ENCODE measurements around the gene HHLA2.
"Not testable (repeated sequence)": the region's sequence is repeated elsewhere in the genome, so short reads cannot be mapped to it uniquely, and the experiment has no call there.

HHLA2 gene

GRCh38 chr3:108271626-108272025 lies 24.7 kb upstream of the HHLA2 start:
- Histone ChIP-seq H3K9me3 (ENCODE audit: severe bottlenecking) (no peaks in the 10 kb centered on the region), H3K27me3 (ENCODE audit: insufficient read depth, low read depth, severe bottlenecking) (no peaks in the 10 kb centered on the region)
- TF ChIP-seq, protein P1, sequence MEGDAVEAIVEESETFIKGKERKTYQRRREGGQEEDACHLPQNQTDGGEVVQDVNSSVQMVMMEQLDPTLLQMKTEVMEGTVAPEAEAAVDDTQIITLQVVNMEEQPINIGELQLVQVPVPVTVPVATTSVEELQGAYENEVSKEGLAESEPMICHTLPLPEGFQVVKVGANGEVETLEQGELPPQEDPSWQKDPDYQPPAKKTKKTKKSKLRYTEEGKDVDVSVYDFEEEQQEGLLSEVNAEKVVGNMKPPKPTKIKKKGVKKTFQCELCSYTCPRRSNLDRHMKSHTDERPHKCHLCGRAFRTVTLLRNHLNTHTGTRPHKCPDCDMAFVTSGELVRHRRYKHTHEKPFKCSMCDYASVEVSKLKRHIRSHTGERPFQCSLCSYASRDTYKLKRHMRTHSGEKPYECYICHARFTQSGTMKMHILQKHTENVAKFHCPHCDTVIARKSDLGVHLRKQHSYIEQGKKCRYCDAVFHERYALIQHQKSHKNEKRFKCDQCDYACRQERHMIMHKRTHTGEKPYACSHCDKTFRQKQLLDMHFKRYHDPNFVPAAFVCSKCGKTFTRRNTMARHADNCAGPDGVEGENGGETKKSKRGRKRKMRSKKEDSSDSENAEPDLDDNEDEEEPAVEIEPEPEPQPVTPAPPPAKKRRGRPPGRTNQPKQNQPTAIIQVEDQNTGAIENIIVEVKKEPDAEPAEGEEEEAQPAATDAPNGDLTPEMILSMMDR (IDR thresholded peaks at IDR 0.05; ENCODE audit: low read depth, low read length), result no peak

DNA sequence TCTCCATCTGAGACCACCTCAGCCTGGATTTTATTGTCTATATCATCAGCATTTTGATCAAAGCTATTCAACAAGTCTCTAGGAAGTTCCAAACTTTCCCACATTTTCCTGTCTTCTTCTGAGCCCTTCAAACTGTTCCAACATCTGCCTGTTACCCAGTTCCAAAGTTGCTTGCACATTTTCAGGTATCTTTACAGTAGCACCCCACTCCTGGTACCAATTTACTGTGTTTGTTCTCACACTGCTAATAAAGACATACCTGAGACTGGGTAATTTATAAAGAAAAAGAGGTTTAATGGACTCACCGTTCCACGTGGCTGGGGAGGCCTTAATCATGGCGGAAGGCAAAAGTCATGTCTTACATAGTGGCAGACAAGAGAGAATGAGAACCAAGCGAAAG lies 17.3 kb upstream of the HHLA2 start:
- not testable (repeated sequence) for H3K27ac ChIP-seq; H3K4me3 ChIP-seq (ENCODE audit: low read depth, low read length); DNase-seq; H3K27me3 ChIP-seq (ENCODE audit: insufficient read depth, low read depth, severe bottlenecking); H3K36me3 ChIP-seq
- H3K9me3 ChIP-seq (ENCODE audit: severe bottlenecking), result peaks cover 14% of the 10 kb centered on the region

More at GRCh38 chr3:108271626-108272025, 24.7 kb upstream of the HHLA2 start:
- DNase-seq, result no peak
- H3K27ac ChIP-seq, result no peak overlapping the region
- no peak overlapping the region for H3K4me3 ChIP-seq (ENCODE audit: low read depth, low read length)
- H3K36me3 ChIP-seq, result no peaks in the 10 kb centered on the region

GRCh38 chr3:108280476-108280875 lies 15.9 kb upstream of the HHLA2 start:
- Histone ChIP-seq H3K27ac (no peak overlapping the region), H3K9me3 (ENCODE audit: severe bottlenecking) (peaks cover 14% of the 10 kb centered on the region), H3K36me3 (no peaks in the 10 kb centered on the region), H3K4me3 (ENCODE audit: low read depth, low read length) (no peak overlapping the region), H3K27me3 (ENCODE audit: insufficient read depth, low read depth, severe bottlenecking) (no peaks in the 10 kb centered on the region)
- no peak for DNase-seq
- TF ChIP-seq, protein P1 (IDR thresholded peaks at IDR 0.05; ENCODE audit: low read depth, low read length), result no peak

DNA sequence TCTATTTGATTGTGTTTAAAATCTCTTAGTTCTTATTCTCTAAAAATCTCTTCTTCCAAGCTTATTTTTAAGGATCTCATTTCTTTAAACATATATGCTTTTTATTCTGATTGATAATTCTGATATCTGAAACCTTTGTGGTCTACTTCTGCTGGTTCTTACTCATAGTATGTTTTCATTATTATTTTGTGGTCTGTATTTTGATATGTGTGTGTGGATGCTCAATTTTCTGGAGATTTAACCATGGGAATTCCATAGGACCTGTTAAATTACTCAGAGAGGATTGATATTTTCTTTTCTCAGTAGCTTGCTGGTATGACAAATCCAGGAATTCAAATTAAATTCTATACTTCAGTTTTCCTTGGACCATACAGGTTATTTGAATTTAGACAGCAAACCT lies 14.7 kb upstream of the HHLA2 start:
- TF ChIP-seq, protein P1 (IDR thresholded peaks at IDR 0.05; ENCODE audit: low read depth, low read length), result no peak
- Histone ChIP-seq H3K27me3 (ENCODE audit: insufficient read depth, low read depth, severe bottlenecking) (no peaks in the 10 kb centered on the region), H3K36me3 (no peaks in the 10 kb centered on the region), H3K4me3 (ENCODE audit: low read depth, low read length) (no peak overlapping the region), H3K27ac (no peak overlapping the region), H3K9me3 (ENCODE audit: severe bottlenecking) (peaks cover 16% of the 10 kb centered on the region)
- DNase-seq, result no peak

DNA sequence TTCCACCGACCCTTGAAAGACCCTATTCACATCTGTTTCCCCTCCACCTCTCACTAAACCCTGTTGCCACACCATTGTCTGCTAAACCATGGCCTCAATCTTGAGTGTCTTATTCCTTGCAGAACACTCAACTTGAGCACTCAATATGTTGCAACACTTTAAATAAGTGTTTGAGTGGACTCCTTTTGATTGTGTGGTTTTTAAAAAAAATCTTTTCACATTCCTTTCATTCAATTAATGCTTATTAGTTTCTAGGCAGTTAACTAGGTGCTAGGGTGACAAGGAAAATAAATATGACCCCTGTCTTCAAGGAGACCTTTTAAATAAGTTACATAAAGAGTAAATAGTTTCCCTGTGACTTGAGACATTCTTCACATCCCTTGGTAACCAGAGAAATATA lies 13.3 kb upstream of the HHLA2 start:
- no peaks in the 10 kb centered on the region for H3K36me3 ChIP-seq
- H3K9me3 ChIP-seq (ENCODE audit: severe bottlenecking), result peaks cover 16% of the 10 kb centered on the region
- TF ChIP-seq, protein P1 (IDR thresholded peaks at IDR 0.05; ENCODE audit: low read depth, low read length), result no peak
- no peak overlapping the region for H3K4me3 ChIP-seq (ENCODE audit: low read depth, low read length)
- no peaks in the 10 kb centered on the region for H3K27me3 ChIP-seq (ENCODE audit: insufficient read depth, low read depth, severe bottlenecking)
- H3K27ac ChIP-seq, result no peak overlapping the region
- no peak for DNase-seq

- no peak overlapping the region for H3K27ac ChIP-seq
- no peak for DNase-seq
These were observed 12.4 kb upstream of the HHLA2 start for GRCh38 chr3:108283989-108284388.

More at GRCh38 chr3:108283989-108284388, 12.4 kb upstream of the HHLA2 start:
- H3K9me3 ChIP-seq (ENCODE audit: severe bottlenecking), result peaks cover 7% of the 10 kb centered on the region
- no peaks in the 10 kb centered on the region for H3K27me3 ChIP-seq (ENCODE audit: insufficient read depth, low read depth, severe bottlenecking)
- H3K4me3 ChIP-seq (ENCODE audit: low read depth, low read length), result no peak overlapping the region
- H3K36me3 ChIP-seq, result no peaks in the 10 kb centered on the region
- TF ChIP-seq, protein P1 (IDR thresholded peaks at IDR 0.05; ENCODE audit: low read depth, low read length), result no peak
